A549 (cell line): ENCODE data around the gene IPPK. TPM values are rescaled to one million over a fixed set of nuclear protein-coding genes. Genes with fewer than 3 reads are reported as not detected.

Source experiments
- ATAC-seq, 2 experiments: fragments of 200-7000 bp in 1 of 2; fragments of >200 bp in 1 of 2; cut with Nextera tagmentation in 1 of 2; cut with Tn5 transposase in 1 of 2; 3 replicates each; pipeline versions ENCODE4 v1.8.0 to v1.9.1; 2018 to 2020; ENCODE audit warnings: mild to moderate bottlenecking in 1 of 2, moderate library complexity in 1 of 2
- CTCF ChIA-PET: fragments of 300-600 bp; sonication (Branson Sonifier 250); formaldehyde crosslinking; extraction: SDS; loops from one replicate; lab custom pipeline; 2021; ENCODE audit warnings: antibody characterized with exemption, inconsistent platforms; lab: Yijun Ruan, JAX
- POLR2A ChIA-PET: fragments of 350-600 bp; formaldehyde crosslinking; extraction: SDS; loops from one replicate; lab custom pipeline; 2021; ENCODE audit warnings: antibody characterized with exemption, inconsistent platforms; lab: Yijun Ruan, JAX
- DNase-seq, 2 experiments: peaks; one replicate each; pipeline versions ENCODE4 v3.0.0 to v3.0.0-alpha.2; 2011 to 2016; ENCODE audit warnings: low read depth in 1 of 2, low spot score in 1 of 2
- FAIRE-seq: peaks from 2 replicates; lab custom pipeline; 2011; peaks lifted over from hg19 to GRCh38; lab: Jason Lieb, UNC
- H3K27ac ChIP-seq, 2 experiments: fragments of >200 bp; sonication (Bioruptor Twin); formaldehyde crosslinking; 3 replicates each; pipeline ENCODE4 v1.5.1; 2016 to 2017
- H3K4me1 ChIP-seq: fragments of >200 bp; sonication (Bioruptor Twin); formaldehyde crosslinking; 3 replicates; pipeline ENCODE4 v1.6.1; 2016
- H3K4me2 ChIP-seq: fragments of >200 bp; sonication (Bioruptor Twin); formaldehyde crosslinking; 3 replicates; pipeline ENCODE4 v1.6.1; 2016
- H3K4me3 ChIP-seq: fragments of >200 bp; sonication (Bioruptor Twin); formaldehyde crosslinking; 3 replicates; pipeline ENCODE4 v1.5.1; 2016
- H3K9me3 ChIP-seq: fragments of >200 bp; sonication (Bioruptor Twin); formaldehyde crosslinking; 3 replicates; pipeline ENCODE4 v1.6.1; 2016
- BHLHE40 ChIP-seq: IDR thresholded peaks from 2 replicates; pipeline ENCODE4 v1.6.1; 2012; ENCODE audit warnings: low read depth, low read length, inconsistent platforms
- CHD2 ChIP-seq: fragments of 150-350 bp; IDR thresholded peaks from 2 replicates; pipeline ENCODE4 v1.6.1; 2014; ENCODE audit warnings: low read length; ENCODE audit not compliant: partially characterized antibody
- EHF ChIP-seq: fragments of 250-450 bp; sonication (Bioruptor Pico); IDR thresholded peaks from 2 replicates; pipeline ENCODE4 v1.5.0; 2020; ENCODE audit warnings: mild to moderate bottlenecking
- ESRRA ChIP-seq: fragments of 150-350 bp; IDR thresholded peaks from 2 replicates; pipeline ENCODE4 v1.6.1; 2014; ENCODE audit warnings: mild to moderate bottlenecking, low read length, borderline replicate concordance
- FOSL2 ChIP-seq, 2 experiments: fragments of 450-650 bp in 1 of 2; fragments of >200 bp in 1 of 2; sonication (Bioruptor Twin) in 1 of 2; formaldehyde crosslinking; IDR thresholded peaks; 2 replicates each; pipeline versions ENCODE4 v1.5.0 to v1.6.1; 2016 to 2020; ENCODE audit warnings: mild to moderate bottlenecking in 1 of 2, moderate library complexity in 1 of 2
- FOXS1 ChIP-seq: fragments of 250-450 bp; sonication (Bioruptor Pico); IDR thresholded peaks from 2 replicates; pipeline ENCODE4 v1.5.0; 2020; ENCODE audit warnings: mild to moderate bottlenecking, moderate library complexity
- GATA3 ChIP-seq: IDR thresholded peaks from 2 replicates; pipeline ENCODE4 v1.6.1; 2012; ENCODE audit warnings: borderline replicate concordance
- HMGXB4 ChIP-seq: fragments of 250-450 bp; sonication (Bioruptor Pico); IDR thresholded peaks from 2 replicates; pipeline ENCODE4 v1.5.0; 2021; ENCODE audit warnings: mild to moderate bottlenecking, moderate library complexity, borderline replicate concordance
- HOXA7 ChIP-seq: fragments of 250-450 bp; sonication (Bioruptor Pico); IDR thresholded peaks from 2 replicates; pipeline ENCODE4 v1.5.0; 2020; ENCODE audit warnings: mild to moderate bottlenecking, moderate library complexity
- JUNB ChIP-seq: fragments of >200 bp; sonication (Bioruptor Twin); formaldehyde crosslinking; IDR thresholded peaks from 2 replicates; pipeline ENCODE4 v1.6.1; 2016
- NPAS2 ChIP-seq: fragments of 250-450 bp; sonication (Bioruptor Pico); IDR thresholded peaks from 2 replicates; pipeline ENCODE4 v1.8.0; 2022; ENCODE audit warnings: mild to moderate bottlenecking, moderate library complexity, borderline replicate concordance
- POLR2AphosphoS2 ChIP-seq: conservative IDR thresholded peaks from 2 replicates; pipeline ENCODE4 v1.6.1; 2012; ENCODE audit warnings: low read length, improper control_type of control experiment, inconsistent platforms
- RAD21 ChIP-seq, 2 experiments: fragments of >200 bp in 1 of 2; sonication (Bioruptor Twin) in 1 of 2; formaldehyde crosslinking in 1 of 2; IDR thresholded peaks in 1 of 2; conservative IDR thresholded peaks in 1 of 2; 2 replicates in 1 of 2; 3 replicates in 1 of 2; pipeline ENCODE4 v1.6.1; 2012 to 2018; ENCODE audit warnings: inconsistent platforms in 1 of 2
- RNF2 ChIP-seq: fragments of 200-600 bp; sonication (generic); IDR thresholded peaks from 2 replicates; pipeline ENCODE4 v1.6.1; 2016; ENCODE audit warnings: low read depth, mild to moderate bottlenecking, antibody characterized with exemption, moderate library complexity, borderline replicate concordance
- SMC3 ChIP-seq: fragments of >200 bp; sonication (Bioruptor Twin); formaldehyde crosslinking; IDR thresholded peaks from 3 replicates; pipeline ENCODE4 v1.6.1; 2018; ENCODE audit warnings: inconsistent platforms
- USF2 ChIP-seq: fragments of 450-650 bp; IDR thresholded peaks from 2 replicates; pipeline ENCODE4 v1.6.1; 2014; ENCODE audit warnings: antibody characterized with exemption
- ZC3H11A ChIP-seq: fragments of 450-650 bp; IDR thresholded peaks from 2 replicates; pipeline ENCODE4 v1.6.1; 2014; ENCODE audit warnings: antibody characterized with exemption, mild to moderate bottlenecking
- ZSCAN20 ChIP-seq: fragments of 250-450 bp; sonication (Bioruptor Pico); IDR thresholded peaks from 2 replicates; pipeline ENCODE4 v1.8.0; 2022; ENCODE audit warnings: mild to moderate bottlenecking, moderate library complexity
- WGBS: methylation state at CpG from one replicate; pipeline ENCODE4 v1.1.6; 2017; ENCODE audit errors: missing lambda C conversion rate; 5-methylcytosine and 5-hydroxymethylcytosine counted together
- polyA plus RNA-seq, 4 experiments: library from polyadenylated mRNA; depleted of rRNA in 3 of 4; stranded (reverse); fragments of >200 nt; fragmentation: RNase III in 1 of 4; extraction: RNeasy Plus Mini Kit Qiagen cat#74134 plus additional on column Dnase treatment in 1 of 4; gene quantifications; 2 replicates in 3 of 4; 3 replicates in 1 of 4; pipeline ENCODE4 v1.2.3, GENCODE V29; 2011 to 2017
- TF ChIP-seq, protein P1 (sequence below): IDR thresholded peaks from 2 replicates; pipeline ENCODE4 v1.6.1; 2012
- TF ChIP-seq, protein P2 (sequence below): fragments of 250-450 bp; sonication (Bioruptor Pico); IDR thresholded peaks from 2 replicates; pipeline ENCODE4 v1.5.0; 2020; ENCODE audit warnings: low read depth, mild to moderate bottlenecking, moderate library complexity
- TF ChIP-seq, protein P3 (sequence below): fragments of >200 bp; sonication (Bioruptor Twin); formaldehyde crosslinking; IDR thresholded peaks from 3 replicates; pipeline ENCODE4 v1.6.1; 2016
- TF ChIP-seq, protein P4 (sequence below): fragments of >200 bp; sonication (Bioruptor Twin); formaldehyde crosslinking; IDR thresholded peaks from 3 replicates; pipeline ENCODE4 v1.5.1; 2016

The IPPK gene
- polyA plus RNA-seq, 2 of the 4 experiments (the other 2 are of a cell fraction): 12.2 to 20.0 TPM

DNA sequence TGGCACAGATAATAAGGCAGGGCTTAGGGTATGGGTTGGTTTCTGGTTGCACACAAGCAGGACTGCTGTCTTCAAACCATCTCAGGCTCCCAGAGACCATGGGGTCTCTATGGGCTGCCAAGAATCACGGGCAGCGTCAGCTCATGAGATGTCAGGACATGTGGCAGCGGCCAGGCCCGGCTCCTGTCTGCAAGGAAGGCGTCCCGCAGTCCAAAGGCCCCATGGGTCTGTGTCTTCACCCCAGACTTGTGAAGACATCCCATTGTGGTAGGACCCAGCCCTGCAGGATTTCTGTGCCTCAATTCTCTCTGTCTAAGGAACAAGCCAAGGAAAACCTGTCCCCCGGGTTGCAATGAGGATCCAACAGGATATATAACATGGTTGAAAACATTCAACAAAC, 32.6 kb downstream of the IPPK start:
- ATAC-seq: no peak
- POLR2A ChIA-PET: no interaction called here
- Histone ChIP-seq H3K4me3 (no peak overlapping the region), H3K9me3 (no peaks in the 10 kb centered on the region), H3K4me2 (no peak overlapping the region)
- CTCF ChIA-PET: interaction anchor here (0.9 to 1.7 kb wide), 2 partner anchors 154 to 304 kb away, joined by 4 to 5 read pairs; no protein-coding TSS in a partner anchor
- TF ChIP-seq HMGXB4 (CRISPR knock-in tag) (no peak), BHLHE40 (no peak), HOXA7 (CRISPR knock-in tag) (no peak), ESRRA (no peak), FOSL2 (IDR thresholded peaks at IDR 0.05) (no peak), FOSL2 (CRISPR knock-in tag; IDR thresholded peaks at IDR 0.05) (no peak), RAD21 (conservative IDR thresholded peaks at IDR 0.05 in 1 of 2, IDR thresholded peaks at IDR 0.05 in 1 of 2) (no peak), USF2 (no peak), FOXS1 (CRISPR knock-in tag) (no peak), GATA3 (no peak), SMC3 (no peak), POLR2AphosphoS2 (no peak), ZC3H11A (no peak), EHF (CRISPR knock-in tag) (no peak), NPAS2 (CRISPR knock-in tag) (no peak)
- TF ChIP-seq, protein P1, sequence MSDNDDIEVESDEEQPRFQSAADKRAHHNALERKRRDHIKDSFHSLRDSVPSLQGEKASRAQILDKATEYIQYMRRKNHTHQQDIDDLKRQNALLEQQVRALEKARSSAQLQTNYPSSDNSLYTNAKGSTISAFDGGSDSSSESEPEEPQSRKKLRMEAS: no peak
- TF ChIP-seq, protein P2, sequence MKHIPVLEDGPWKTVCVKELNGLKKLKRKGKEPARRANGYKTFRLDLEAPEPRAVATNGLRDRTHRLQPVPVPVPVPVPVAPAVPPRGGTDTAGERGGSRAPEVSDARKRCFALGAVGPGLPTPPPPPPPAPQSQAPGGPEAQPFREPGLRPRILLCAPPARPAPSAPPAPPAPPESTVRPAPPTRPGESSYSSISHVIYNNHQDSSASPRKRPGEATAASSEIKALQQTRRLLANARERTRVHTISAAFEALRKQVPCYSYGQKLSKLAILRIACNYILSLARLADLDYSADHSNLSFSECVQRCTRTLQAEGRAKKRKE (CRISPR knock-in tag): no peak
- TF ChIP-seq, protein P3, sequence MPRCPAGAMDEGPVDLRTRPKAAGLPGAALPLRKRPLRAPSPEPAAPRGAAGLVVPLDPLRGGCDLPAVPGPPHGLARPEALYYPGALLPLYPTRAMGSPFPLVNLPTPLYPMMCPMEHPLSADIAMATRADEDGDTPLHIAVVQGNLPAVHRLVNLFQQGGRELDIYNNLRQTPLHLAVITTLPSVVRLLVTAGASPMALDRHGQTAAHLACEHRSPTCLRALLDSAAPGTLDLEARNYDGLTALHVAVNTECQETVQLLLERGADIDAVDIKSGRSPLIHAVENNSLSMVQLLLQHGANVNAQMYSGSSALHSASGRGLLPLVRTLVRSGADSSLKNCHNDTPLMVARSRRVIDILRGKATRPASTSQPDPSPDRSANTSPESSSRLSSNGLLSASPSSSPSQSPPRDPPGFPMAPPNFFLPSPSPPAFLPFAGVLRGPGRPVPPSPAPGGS: no peak
- TF ChIP-seq, protein P4, sequence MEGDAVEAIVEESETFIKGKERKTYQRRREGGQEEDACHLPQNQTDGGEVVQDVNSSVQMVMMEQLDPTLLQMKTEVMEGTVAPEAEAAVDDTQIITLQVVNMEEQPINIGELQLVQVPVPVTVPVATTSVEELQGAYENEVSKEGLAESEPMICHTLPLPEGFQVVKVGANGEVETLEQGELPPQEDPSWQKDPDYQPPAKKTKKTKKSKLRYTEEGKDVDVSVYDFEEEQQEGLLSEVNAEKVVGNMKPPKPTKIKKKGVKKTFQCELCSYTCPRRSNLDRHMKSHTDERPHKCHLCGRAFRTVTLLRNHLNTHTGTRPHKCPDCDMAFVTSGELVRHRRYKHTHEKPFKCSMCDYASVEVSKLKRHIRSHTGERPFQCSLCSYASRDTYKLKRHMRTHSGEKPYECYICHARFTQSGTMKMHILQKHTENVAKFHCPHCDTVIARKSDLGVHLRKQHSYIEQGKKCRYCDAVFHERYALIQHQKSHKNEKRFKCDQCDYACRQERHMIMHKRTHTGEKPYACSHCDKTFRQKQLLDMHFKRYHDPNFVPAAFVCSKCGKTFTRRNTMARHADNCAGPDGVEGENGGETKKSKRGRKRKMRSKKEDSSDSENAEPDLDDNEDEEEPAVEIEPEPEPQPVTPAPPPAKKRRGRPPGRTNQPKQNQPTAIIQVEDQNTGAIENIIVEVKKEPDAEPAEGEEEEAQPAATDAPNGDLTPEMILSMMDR: no peak
- TF ChIP-seq, all 56 proteins: peak for 0
- no peak for FAIRE-seq
- 95% methylated on average over 7 of the region's 7 CpGs for WGBS
- Histone ChIP-seq H3K4me1 (no peaks in the 10 kb centered on the region), H3K27ac (no peak overlapping the region)
- DNase-seq: no peak

GRCh38 chr9:92636627-92637026, 33.3 kb downstream of the IPPK start:
- Histone ChIP-seq H3K9me3 (no peaks in the 10 kb centered on the region), H3K27ac (no peak overlapping the region), H3K4me2 (no peak overlapping the region), H3K4me3 (no peak overlapping the region), H3K4me1 (no peaks in the 10 kb centered on the region)
- TF ChIP-seq ZSCAN20 (no peak), GATA3 (no peak), RNF2 (no peak), JUNB (no peak), FOSL2 (IDR thresholded peaks at IDR 0.05) (no peak), FOSL2 (CRISPR knock-in tag; IDR thresholded peaks at IDR 0.05) (no peak), EHF (CRISPR knock-in tag) (no peak), CHD2 (no peak)
- TF ChIP-seq, protein P4: no peak
- ATAC-seq: no peak
- DNase-seq: no peak
- 55% methylated on average over 3 of the region's 3 CpGs for WGBS
- FAIRE-seq: no peak
- CTCF ChIA-PET: interaction anchor here (0.5 to 7.4 kb wide), 12 partner anchors 8 to 499 kb away, joined by 3 to 129 read pairs (median 4); no protein-coding TSS in a partner anchor
- POLR2A ChIA-PET: no interaction called here
